Activated T-cell treated with anti-CD3 and anti-CD28 coated beads for 4 hours (primary cell): Measurements from ENCODE around the gene GNAI3.
"Not testable (repeated sequence)": the region's sequence is repeated elsewhere in the genome, so short reads cannot be mapped to it uniquely, and the experiment has no call there.

ENCODE experiments used
- DNase-seq: peaks from one replicate; pipeline ENCODE4 v3.0.0-alpha.2; 2020

Gene GNAI3

GRCh38 chr1:109640285-109640865 lies 92.0 kb downstream of the GNAI3 start:
- peak; percentile 89 for DNase-seq

- DNase-seq = no peak
Measured at GRCh38 chr1:109641078-109641740, 92.8 kb downstream of the GNAI3 start.

- no peak for DNase-seq
Measured at GRCh38 chr1:109641861-109642260, 93.4 kb downstream of the GNAI3 start.

DNA sequence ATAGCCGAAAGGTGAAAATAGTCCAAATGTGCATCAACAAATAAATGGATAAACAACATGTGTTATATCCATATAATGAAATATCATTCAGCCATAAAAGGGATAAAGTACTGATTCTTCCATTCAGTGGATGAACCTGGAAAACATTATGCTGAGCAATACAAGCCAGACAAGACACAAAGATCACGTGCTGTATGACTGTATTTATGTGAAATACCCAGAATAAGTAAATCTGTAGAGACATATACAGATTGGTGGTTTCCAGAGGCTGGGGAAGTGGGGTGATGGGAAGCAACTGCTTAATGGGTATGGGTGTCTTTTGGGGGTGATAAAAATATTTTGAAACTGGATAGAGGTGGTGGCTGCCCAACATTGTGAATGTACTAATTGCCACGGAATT lies 94.2 kb downstream of the GNAI3 start:
- no peak for DNase-seq

GRCh38 chr1:109643385-109644230 lies 95.2 kb downstream of the GNAI3 start:
- DNase-seq = peak; percentile 80

- no peak for DNase-seq
Measured at GRCh38 chr1:109644670-109645069, 96.3 kb downstream of the GNAI3 start.

DNA sequence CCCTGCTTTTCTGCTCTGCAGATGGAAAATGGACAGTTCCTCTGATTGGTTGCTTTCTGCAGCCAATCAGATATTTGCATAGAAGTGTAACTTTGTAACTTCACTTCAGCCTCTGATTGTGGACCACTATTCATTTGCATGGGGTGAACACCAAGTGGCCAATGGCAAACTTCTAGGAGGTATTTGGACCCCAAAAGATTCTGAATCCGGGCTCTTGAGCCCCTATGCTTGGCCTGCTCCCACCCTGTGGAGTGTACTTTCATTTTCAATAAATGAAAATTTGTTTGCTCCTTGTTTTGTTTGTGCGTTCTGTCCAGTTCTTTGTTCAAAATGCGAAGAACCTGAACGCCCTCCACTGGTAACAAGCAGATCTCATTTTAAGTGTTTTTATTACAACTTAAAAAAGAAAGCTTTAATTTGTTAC lies 101.1 kb downstream of the GNAI3 start:
- no peak for DNase-seq

DNA sequence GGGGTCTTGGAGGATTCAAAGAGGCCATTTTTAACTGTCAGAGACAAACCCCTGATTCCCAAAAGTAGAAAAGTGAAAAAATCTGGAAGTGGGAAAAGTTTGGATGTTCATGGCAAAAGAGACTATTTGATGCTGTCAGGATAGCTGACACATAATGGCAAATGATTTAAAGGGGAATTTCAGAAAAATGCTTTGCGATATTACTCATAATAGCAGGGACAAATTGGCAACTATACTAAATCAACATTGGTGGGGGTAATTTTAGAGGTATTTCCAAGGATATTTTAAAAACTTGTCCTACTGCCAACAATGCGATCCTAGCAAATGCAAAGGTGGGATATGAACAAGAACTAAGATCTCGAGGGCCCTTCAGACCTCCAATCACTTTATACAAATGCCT lies 102.2 kb downstream of the GNAI3 start:
- no peak for DNase-seq

DNA sequence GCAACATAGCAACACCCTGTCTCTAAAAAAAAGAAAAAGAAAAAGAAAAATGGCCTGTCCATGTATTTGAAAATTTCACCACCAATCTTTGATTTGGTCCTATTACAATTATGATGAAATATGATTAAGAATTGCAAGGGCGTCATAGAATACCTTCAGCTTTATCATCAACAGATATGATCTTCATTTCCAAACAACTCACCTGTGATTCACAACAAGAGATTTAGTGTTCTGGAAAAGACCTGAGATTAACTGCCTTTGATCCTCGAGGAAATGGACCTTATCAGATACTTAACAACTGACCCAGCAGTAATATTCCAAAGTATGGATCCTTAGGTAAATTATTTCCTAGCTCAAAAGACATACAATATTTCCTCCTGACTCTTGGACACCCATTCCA lies 104.0 kb downstream of the GNAI3 start:
- no peak for DNase-seq

DNA sequence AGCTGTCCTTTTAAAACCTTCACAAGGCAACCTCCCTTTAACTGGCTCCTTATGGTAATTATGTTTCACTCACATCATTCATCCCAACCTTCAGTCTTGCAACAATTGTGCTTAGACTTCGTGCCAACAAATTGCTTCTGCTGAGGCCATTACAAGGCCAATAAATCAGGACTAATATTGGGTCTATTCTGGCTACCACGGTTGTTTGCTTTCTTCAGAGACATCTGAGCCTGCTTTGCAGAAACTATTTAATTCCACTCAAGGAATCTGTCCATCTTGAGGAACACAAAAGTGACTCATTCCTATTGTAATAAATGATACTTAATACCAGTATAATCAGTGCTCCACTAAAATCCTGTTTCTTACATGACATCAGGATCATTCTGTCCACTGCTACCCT lies 104.9 kb downstream of the GNAI3 start:
- no peak for DNase-seq

GRCh38 chr1:109654519-109654918 lies 106.1 kb downstream of the GNAI3 start:
- DNase-seq = no peak

DNA sequence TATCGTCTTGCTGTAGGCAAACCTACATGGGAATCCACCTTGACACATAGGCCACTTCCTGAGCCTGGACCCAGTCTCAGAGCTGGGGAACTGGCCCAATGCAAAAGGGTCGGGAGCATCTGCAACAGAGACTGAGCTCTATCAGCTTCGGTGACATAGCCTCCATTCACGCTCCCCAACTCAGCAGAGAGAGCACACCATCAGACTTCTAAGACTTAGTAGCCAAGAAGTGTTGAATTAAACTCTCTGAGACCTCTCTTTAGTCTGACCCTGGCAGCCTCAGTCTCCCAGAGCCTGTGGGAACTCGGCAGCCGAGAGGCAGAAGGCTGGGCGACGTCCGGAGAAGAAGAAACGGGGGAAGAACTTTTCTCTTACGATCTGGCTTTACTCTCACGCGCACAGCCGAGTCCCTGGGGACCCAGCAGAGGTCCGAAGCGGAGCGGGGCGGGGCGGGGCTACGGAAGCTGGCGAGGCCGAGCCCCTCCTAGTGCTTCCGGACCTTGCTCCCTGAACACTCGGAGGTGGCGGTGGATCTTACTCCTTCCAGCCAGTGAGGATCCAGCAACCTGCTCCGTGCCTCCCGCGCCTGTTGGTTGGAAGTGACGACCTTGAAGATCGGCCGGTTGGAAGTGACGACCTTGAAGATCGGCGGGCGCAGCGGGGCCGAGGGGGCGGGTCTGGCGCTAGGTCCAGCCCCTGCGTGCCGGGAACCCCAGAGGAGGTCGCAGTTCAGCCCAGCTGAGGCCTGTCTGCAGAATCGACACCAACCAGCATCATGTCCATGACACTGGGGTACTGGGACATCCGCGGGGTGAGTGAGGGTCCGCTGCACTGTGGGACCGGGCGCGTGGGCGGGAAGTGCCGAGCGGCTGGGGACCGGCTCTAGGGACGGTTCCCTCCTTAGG lies 107.5 kb downstream of the GNAI3 start, which contains the start of gene GSTM4:
GSTM4 (plus strand) TSS at position 485 of the 905 bp plus-strand sequence; CDS start at position 776, 291 bp downstream.
- DNase-seq = peak; percentile 42

DNA sequence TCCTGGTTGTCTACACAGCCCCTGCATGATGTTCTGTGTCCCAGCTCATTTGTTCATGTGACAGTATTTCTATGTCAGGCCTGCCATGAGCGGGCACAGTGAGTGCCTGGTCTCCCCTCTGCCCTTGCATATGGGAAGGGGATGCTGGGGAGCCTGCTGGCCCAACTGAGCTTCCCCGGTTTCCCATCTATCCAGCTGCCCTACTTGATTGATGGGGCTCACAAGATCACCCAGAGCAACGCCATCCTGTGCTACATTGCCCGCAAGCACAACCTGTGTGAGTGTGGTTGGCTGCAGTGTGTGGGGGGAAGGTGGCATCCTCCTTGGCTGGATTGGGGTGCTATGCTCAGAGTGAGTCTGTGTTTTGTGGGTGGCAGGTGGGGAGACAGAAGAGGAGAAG lies 109.0 kb downstream of the GNAI3 start:
- DNase-seq = no peak

- no peak for DNase-seq
Measured at GRCh38 chr1:109657970-109658369, 109.6 kb downstream of the GNAI3 start.

- no peak for DNase-seq
Measured at GRCh38 chr1:109658533-109659042, 110.2 kb downstream of the GNAI3 start.

GRCh38 chr1:109659145-109659544 lies 110.7 kb downstream of the GNAI3 start:
- DNase-seq = no peak

- DNase-seq = no peak
Measured at GRCh38 chr1:109659997-109660690, 111.7 kb downstream of the GNAI3 start.

DNA sequence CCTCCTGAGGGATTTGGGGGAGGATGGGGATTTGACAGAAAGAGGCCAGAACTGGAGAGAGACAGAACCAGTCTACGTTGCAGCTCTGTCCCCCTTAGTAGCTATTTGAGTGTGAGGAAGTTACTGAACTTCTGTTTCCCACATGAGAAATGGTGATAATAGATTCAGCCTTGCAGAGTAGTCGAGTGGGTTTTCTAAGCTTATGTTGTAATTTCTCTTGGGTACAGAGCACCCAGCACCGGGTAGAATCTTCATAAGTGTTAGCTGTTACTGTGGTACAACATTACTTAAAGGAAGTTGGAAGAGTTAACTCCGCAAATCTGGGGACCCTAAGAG lies 112.2 kb downstream of the GNAI3 start:
- not testable (repeated sequence) for DNase-seq

DNA sequence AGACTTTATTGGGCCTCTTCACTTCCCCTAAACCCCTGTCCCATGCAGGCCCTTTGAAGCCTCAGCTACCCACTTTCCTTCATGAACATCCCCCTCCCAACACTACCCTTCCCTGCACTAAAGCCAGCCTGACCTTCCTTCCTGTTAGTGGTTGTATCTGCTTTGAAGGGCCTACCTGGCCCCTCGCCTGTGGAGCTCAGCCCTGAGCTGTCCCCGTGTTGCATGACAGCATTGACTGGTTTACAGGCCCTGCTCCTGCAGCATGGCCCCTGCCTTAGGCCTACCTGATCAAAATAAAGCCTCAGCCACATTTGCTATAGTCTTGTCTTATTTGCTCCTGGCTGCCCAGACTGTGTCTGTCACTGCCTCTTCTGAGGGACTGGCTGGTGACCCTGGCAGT lies 113.0 kb downstream of the GNAI3 start:
- no peak for DNase-seq

- no peak for DNase-seq
Measured at GRCh38 chr1:109664671-109665070, 116.3 kb downstream of the GNAI3 start.

DNA sequence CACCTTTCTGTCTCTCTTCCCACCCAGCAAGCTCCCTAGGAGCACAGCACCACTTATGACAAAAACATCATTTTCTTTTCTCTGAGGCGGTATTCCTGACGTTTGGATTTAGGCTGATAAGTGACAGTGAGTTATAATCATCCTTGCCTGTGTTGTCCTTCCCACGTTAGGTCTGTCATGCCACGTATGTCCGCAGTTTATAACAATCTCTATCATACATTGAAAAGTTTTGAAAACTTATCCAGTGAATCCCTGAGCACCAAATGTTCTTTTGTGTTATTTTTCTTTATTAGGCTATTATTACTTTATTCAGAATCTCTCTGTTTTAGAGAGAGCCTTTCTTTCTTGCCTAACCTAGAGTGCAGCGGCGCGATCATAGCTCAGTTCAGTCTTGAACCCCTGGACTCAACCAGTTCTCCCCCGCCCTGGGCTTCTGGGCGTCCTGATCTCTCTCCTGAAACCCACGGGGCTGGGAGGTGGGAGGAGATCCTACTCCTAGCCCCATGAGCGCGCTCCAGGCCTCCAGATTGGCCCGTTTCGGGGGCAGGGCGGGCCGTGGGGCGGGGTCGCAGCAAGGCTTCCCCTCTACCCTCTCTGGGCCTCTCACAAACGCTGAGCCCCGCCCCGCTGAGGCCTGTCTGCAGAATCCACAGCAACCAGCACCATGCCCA lies 119.2 kb downstream of the GNAI3 start, which contains the start of gene GSTM2:
GSTM2 (plus strand) TSS at position 606 of the 671 bp plus-strand sequence; CDS start at position 665, 59 bp downstream.
- DNase-seq = peak; percentile 55
